KMS-11 (cell line): ENCODE measurements around the gene RAB11FIP2.

ENCODE experiments used
- H2AFZ ChIP-seq: fragments of 200-600 bp; sonication (generic); 2 replicates; pipeline ENCODE4 v1.6.1; 2016; ENCODE audit warnings: antibody characterized with exemption, mixed run types, low read depth
- H3K27ac ChIP-seq: fragments of 200-600 bp; sonication (generic); 2 replicates; pipeline ENCODE4 v1.6.1; 2016; ENCODE audit warnings: mild to moderate bottlenecking, mixed run types
- H3K27me3 ChIP-seq: fragments of 200-600 bp; sonication (generic); 2 replicates; pipeline ENCODE4 v1.6.1; 2017; ENCODE audit warnings: mild to moderate bottlenecking, low read depth, mixed run types, moderate library complexity; ENCODE audit not compliant: insufficient read depth
- H3K36me3 ChIP-seq: fragments of 200-600 bp; sonication (generic); 2 replicates; pipeline ENCODE4 v1.6.1; 2017; ENCODE audit warnings: mild to moderate bottlenecking, mixed run types; ENCODE audit not compliant: insufficient read depth
- H3K4me1 ChIP-seq: fragments of 200-600 bp; sonication (generic); 2 replicates; pipeline ENCODE4 v1.6.1; 2016; ENCODE audit warnings: mild to moderate bottlenecking, low read depth, mixed run types; ENCODE audit not compliant: poor library complexity, severe bottlenecking
- H3K4me2 ChIP-seq: fragments of 200-600 bp; sonication (generic); 2 replicates; pipeline ENCODE4 v1.7.0; 2016; ENCODE audit warnings: mild to moderate bottlenecking, mixed run types
- H3K4me3 ChIP-seq: fragments of 200-600 bp; sonication (generic); IDR thresholded peaks from 2 replicates; pipeline ENCODE4 v1.6.1; 2017; ENCODE audit warnings: low read depth, low read length, mixed read lengths; ENCODE audit not compliant: insufficient read depth
- H3K79me2 ChIP-seq: fragments of 200-600 bp; sonication (generic); 2 replicates; pipeline ENCODE4 v1.6.1; 2016; ENCODE audit warnings: low read depth, mixed run types; ENCODE audit not compliant: insufficient read depth
- H3K9ac ChIP-seq: fragments of 200-600 bp; sonication (generic); 2 replicates; pipeline ENCODE4 v1.6.1; 2016; ENCODE audit warnings: mild to moderate bottlenecking, mixed run types
- H4K20me1 ChIP-seq: fragments of 200-600 bp; sonication (generic); 2 replicates; pipeline ENCODE4 v1.6.1; 2016; ENCODE audit warnings: mild to moderate bottlenecking, mixed run types; ENCODE audit not compliant: insufficient read depth
- TF ChIP-seq, protein P1 (sequence below): fragments of 200-600 bp; sonication (generic); conservative IDR thresholded peaks from 2 replicates; pipeline ENCODE4 v1.6.1; 2017; ENCODE audit warnings: low read depth, mild to moderate bottlenecking, antibody characterized with exemption, low read length, moderate library complexity, mixed read lengths

The RAB11FIP2 gene

DNA sequence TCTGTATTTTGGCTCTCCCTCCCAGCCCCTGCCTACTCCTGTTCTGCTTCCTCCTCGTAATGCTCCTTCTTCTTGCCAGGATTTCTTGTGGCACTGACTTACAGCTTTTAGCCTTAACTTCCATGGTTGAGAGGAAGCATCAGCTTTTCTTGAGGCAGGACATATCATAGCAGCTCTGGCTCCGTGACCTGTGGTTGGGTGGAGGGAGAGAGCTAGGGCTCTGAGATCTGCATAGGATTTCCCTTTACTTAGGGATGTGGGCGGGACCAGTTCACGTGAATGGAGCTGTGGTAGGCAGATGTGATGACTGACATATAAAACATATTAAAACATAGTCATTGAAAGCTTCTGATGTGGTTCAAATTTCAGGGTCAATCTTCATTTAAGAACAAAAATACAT, 10.6 kb upstream of the RAB11FIP2 start:
- Histone ChIP-seq H3K9ac (no peak overlapping the region), H4K20me1 (no peaks in the 10 kb centered on the region), H3K4me2 (no peak overlapping the region), H3K4me1 (peaks cover 5% of the 10 kb centered on the region), H3K27me3 (no peaks in the 10 kb centered on the region), H3K36me3 (no peaks in the 10 kb centered on the region), H3K4me3 (no peak overlapping the region), H3K79me2 (no peaks in the 10 kb centered on the region), H3K27ac (no peak overlapping the region), H2AFZ (no peak overlapping the region)
- TF ChIP-seq, protein P1, sequence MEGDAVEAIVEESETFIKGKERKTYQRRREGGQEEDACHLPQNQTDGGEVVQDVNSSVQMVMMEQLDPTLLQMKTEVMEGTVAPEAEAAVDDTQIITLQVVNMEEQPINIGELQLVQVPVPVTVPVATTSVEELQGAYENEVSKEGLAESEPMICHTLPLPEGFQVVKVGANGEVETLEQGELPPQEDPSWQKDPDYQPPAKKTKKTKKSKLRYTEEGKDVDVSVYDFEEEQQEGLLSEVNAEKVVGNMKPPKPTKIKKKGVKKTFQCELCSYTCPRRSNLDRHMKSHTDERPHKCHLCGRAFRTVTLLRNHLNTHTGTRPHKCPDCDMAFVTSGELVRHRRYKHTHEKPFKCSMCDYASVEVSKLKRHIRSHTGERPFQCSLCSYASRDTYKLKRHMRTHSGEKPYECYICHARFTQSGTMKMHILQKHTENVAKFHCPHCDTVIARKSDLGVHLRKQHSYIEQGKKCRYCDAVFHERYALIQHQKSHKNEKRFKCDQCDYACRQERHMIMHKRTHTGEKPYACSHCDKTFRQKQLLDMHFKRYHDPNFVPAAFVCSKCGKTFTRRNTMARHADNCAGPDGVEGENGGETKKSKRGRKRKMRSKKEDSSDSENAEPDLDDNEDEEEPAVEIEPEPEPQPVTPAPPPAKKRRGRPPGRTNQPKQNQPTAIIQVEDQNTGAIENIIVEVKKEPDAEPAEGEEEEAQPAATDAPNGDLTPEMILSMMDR, result no peak

DNA sequence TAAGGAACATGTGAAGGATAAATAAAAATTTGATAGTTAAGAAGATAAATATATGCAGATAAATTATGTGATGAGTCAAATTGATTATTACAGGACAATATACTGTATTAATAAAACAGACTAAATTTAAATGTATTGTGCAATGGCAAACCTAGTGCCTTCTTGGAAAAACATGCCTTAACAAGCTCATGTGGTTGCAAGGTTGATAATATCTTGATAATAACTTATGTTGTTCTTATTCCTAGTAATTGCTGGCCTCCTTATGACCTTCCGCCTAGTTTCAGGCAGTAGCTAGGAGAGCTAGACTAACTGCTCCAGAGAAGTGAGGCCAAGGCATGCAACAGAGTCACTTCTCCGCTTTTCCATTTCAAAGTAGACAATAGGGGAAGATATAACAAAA, 7.6 kb upstream of the RAB11FIP2 start:
- Histone ChIP-seq H3K27ac (no peak overlapping the region), H3K4me1 (no peaks in the 10 kb centered on the region), H3K27me3 (no peaks in the 10 kb centered on the region), H3K4me3 (no peak overlapping the region), H3K9ac (no peak overlapping the region), H3K79me2 (no peaks in the 10 kb centered on the region), H3K36me3 (no peaks in the 10 kb centered on the region), H2AFZ (no peak overlapping the region), H4K20me1 (no peaks in the 10 kb centered on the region), H3K4me2 (no peak overlapping the region)
- TF ChIP-seq, protein P1, result no peak

DNA sequence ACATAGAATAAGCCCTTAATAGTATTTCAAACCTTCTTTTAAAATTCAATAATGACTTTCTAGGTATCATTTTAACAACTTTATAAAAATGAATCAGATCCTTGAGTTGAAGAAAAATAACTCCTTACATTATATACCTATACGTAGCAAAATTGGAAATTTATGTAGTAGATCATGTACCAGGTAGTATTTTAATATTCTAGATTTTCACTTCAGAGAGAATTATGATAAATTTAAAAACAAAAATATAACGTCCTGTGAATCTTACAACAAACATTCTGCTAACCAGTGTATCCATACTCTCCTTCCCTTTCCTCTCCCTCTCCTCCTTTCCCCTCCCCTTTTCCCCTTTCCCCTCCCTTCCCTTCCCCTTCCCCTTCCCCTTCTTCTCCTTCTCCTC, 6.1 kb upstream of the RAB11FIP2 start:
- no peak overlapping the region for H3K4me2 ChIP-seq
- no peaks in the 10 kb centered on the region for H4K20me1 ChIP-seq
- no peak overlapping the region for H3K4me3 ChIP-seq
- no peaks in the 10 kb centered on the region for H3K4me1 ChIP-seq
- no peak overlapping the region for H3K27ac ChIP-seq
- TF ChIP-seq, protein P1, result no peak
- H3K9ac ChIP-seq, result no peak overlapping the region
- H3K27me3 ChIP-seq, result no peaks in the 10 kb centered on the region
- no peaks in the 10 kb centered on the region for H3K36me3 ChIP-seq
- no peak overlapping the region for H2AFZ ChIP-seq
- no peaks in the 10 kb centered on the region for H3K79me2 ChIP-seq

DNA sequence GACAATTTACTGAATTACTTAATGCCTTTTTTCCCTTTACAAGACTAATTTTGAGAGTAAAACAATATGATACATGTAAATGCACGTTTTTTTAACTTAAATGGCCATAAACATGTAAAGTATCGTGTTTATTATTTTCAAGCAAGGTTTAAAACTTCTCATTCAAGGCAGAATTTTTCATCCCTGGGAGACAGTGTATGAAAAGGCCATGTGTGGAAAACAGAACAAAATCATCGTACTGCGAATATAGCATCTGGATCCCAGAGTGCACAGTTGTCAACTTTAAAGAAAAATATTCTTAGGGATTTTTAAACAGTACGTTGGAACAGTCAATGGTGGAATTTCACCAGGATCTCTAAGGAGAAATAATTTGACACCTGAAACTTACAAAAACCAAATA, 1.1 kb upstream of the RAB11FIP2 start:
- Histone ChIP-seq H3K36me3 (no peaks in the 10 kb centered on the region), H4K20me1 (no peaks in the 10 kb centered on the region), H3K27me3 (no peaks in the 10 kb centered on the region), H3K4me3 (no peak overlapping the region), H3K27ac (no peak overlapping the region), H2AFZ (no peak overlapping the region), H3K4me1 (peaks cover 29% of the 10 kb centered on the region), H3K9ac (no peak overlapping the region), H3K4me2 (no peak overlapping the region), H3K79me2 (peaks cover 20% of the 10 kb centered on the region)
- TF ChIP-seq, protein P1, result no peak
